Activated naive CD4-positive, alpha-beta T cell treated with Interleukin-2 at 50 U/mL for 16 hours (primary cell): Measurements from ENCODE around the gene EIF2S3.
"Not testable (repeated sequence)": the region's sequence is repeated elsewhere in the genome, so short reads cannot be mapped to it uniquely, and the experiment has no call there.

Experiments
- DNase-seq: peaks from one replicate; pipeline ENCODE4 v3.0.0-alpha.2; 2020

Gene EIF2S3

GRCh38 chrX:24054182-24055042, at the start of gene EIF2S3:
EIF2S3 (plus strand) TSS chrX:24054956; CDS start chrX:24054969, 13 bp downstream.
- DNase-seq: peak; percentile 83

GRCh38 chrX:24005028-24005427, 49.7 kb upstream of the EIF2S3 start:
- no peak for DNase-seq

- no peak for DNase-seq
Observed at GRCh38 chrX:24005867-24006266, 48.9 kb upstream of the EIF2S3 start.

DNA sequence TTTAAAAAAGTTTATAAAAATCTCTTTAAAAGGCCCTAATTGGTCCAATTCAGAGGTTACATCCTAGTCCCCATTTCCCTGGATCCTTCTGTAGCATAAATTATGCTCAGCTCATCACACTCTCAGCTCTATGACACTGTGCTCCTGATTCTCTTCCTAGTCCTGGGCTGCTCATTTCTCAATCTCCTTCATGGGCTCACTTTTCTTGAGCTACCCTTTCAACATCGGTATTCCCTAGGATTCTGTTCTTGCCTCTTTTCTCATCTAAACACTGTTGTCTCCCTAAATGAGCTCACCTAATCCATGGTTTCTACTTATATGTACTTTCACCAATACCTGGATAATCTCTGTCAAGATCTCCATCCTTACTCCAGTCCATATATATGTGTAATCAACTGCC, 42.5 kb upstream of the EIF2S3 start:
- no peak for DNase-seq

GRCh38 chrX:24014388-24015018, 40.3 kb upstream of the EIF2S3 start:
- DNase-seq: peak; percentile 57

DNA sequence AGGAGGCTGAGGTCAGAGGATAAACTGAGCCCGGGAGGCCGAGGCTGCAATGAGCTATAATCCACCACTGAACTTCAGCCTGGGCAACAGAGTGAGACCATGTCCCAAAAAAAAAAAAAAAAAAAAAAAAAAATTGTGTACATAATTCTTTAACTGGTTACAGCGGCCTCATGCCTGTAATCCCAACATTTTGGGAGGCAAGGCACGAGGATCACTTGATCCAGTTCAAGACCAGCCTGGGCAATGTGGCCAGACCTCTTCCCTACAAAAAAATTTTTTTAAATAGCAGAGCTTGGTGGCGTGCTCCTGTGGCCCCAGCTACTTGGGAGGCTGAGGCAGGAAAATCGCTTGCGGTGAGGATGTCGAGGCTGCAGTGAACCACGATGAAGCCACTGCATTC, 37.1 kb upstream of the EIF2S3 start:
- DNase-seq: no peak

DNA sequence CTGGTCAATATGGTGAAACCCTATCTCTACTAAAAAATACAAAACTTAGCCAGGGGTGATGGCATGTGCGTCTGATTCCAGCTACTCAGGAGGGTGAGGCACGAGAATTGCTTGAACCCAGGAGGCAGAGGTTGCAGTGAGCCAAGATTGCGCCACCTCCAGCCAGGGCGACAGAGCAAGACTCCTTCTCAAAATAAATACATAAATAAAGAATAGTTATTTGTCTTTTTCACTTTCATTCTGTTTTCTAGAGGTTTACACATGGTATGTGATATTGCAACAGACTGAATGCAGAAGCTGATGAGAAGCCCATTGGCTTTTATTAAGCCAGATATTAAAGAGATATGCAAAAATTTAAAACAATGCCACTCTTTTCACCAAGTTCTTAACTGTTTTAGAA, 35.9 kb upstream of the EIF2S3 start:
- no peak for DNase-seq

GRCh38 chrX:24019448-24019847, 35.3 kb upstream of the EIF2S3 start:
- DNase-seq: no peak

DNA sequence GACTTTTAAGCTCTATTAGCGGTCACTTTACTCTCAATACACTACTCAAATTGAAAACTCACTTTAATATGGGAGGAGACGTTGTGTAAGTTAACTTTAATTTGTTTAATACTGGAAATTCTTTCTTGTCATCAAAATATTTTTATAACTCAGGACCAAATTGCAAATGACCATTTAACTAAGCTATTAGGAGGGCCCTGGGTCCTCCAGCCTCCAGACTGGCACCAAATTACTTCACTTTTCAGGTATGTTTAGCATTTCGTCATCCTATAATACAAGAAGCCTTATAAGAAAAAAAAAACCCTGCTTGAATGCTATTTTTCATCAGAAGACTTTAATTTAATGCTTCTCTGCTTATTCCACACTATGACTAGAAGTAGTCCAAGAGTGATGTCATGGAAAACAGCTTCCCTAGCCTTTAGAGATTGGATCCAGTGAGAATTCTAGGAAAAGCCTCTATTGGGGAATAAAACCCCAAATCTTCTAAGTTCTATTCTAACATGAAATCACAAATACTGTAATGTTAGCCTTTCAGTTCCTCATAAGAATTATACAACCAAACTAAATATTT, 34.4 kb upstream of the EIF2S3 start:
- no peak for DNase-seq

DNA sequence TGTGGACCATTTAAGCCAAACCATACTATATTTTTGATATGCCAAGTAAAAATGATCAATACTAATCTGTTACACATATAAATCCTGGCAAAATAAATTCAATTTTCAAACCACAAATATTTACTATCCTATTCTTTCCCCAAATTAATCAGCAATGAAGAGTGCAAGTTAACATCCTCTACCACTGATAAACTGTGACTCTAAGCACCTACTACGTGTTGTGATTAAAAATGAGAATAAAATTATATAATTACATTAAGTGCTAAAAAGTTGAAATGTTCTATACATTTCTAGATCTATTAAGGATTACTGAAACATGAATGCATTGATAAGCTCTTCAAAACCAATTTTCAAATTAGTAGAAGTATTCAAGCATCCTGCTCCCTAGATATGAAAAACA, 31.2 kb upstream of the EIF2S3 start:
- no peak for DNase-seq

DNA sequence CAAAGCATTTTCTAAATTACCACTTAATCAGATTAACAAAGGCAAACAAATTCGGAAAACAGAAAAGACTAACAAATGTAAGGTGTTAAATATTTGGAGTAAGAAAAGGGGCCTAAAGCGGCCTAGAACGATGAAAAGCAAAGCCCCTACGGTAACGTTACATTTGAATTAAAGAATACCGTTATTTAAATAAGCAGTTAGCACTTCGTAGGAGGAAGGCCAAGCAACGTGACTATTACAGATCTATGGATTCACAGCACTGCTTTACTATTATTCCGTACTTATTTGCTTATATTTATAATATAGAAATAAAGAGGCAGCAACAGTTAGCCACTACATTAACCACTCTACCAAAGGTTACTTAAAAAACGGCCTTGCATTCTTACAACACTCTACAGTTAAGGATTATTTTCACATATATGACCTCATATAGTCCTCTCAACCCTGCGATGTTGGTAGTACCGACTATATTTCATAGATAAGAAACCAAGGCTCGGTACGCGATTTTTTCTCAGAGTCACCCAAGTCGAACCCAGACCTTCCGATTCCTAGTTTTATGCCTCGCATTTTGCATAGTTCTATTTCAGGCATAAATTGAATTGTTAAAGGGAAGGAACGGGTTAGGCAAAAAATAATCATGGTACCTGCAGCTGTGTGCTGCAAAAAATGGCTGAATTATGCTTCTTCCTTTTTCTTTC, 30.6 kb upstream of the EIF2S3 start:
- DNase-seq: no peak

- DNase-seq: peak; percentile 79
Observed at GRCh38 chrX:24024819-24025740, 29.7 kb upstream of the EIF2S3 start.

- no peak for DNase-seq
Observed at GRCh38 chrX:24025741-24026403, 28.9 kb upstream of the EIF2S3 start.

DNA sequence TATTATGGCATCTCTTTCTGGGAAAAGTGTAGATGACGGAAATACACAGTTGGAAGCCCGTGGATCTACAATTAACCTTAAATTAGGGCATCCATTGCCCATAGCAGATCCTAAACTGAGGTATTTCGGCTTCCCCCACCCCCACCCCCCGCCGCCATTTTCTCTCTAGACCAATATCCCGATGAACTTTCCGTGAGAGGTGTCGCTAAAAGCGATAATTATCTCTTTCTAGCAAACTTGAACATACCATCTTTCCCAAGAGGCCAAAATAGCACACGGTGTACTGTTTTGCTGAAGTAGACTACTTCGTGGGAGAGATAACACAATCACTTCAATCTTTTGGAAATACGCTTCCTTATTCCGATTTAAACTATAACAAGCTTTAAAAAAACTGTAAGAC, 28.3 kb upstream of the EIF2S3 start:
- no peak for DNase-seq

- no peak for DNase-seq
Observed at GRCh38 chrX:24027086-24027485, 27.7 kb upstream of the EIF2S3 start, which contains the start of gene KLHL15. KLHL15 (minus strand) TSS chrX:24027186; CDS start chrX:24006693, 20,493 bp downstream.

GRCh38 chrX:24027985-24028384, 26.8 kb upstream of the EIF2S3 start:
- DNase-seq: no peak

DNA sequence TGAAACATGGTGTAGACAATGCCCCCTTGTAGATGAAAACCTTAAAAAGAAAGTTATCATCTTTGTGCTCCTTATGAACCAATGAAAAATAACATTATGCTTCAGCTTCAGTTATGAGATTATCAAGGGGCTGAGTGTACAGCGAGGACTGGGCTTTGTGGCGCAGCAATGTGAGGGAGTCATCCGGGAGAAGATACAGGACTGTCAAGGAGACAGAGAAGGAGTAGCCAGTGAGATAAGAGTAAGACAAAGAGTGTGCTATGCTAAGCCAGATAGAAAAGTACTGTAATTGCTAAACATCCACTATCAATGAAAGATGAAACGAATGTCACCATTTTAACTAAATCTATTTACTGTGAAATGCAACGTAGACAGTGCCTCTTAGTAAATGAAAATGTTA, 24.2 kb upstream of the EIF2S3 start:
- no peak for DNase-seq

DNA sequence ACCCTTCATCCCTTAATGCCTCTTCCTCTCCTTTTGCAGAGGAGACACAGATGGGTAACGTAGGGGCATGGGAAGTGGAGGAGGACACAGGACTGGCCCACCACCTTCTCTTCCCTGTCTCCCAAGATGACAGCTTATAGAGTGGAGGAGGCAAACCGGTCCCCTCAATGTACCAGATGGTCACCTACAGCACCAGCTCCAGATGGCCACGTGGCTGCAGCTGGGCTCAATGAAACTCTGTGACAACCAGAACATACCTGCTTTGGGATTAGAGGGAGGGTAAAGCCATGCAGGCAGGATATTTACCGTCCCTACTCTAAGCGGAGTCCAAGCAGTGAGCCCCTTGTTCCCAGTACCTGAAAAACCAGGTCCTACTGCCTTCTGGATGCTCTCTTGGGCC, 20.3 kb upstream of the EIF2S3 start:
- DNase-seq: no peak

DNA sequence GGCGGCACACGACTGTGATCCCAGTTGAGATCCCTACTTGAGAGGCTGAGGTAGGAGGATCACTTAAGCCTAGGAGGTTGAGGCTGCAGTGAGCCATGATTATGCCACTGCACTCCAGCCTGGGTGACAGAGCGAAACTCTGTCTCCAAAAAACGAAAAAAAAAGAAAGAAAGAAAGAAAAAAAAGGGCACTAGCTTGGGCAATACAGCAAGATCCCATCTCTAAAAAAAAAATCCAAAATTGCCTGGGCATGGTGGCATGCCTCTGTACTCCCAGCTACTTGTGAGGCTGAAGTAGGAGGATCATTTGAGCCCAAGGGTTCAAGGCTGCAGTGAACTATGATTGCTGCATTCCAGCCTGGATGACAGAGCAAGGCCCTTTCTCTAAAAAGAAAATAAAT, 17.0 kb upstream of the EIF2S3 start:
- DNase-seq: no peak

DNA sequence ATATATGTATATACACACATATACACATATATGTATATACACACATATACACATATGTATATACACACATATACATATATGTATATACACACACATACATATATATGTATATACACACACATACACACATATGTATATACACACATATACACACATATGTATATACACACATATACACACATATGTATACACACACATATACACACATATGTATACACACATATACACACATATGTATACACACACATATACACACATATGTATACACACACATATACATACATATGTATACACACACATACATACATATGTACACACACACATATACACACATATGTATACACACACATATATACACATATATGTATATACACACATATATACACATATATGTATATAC, 8.7 kb upstream of the EIF2S3 start:
- not testable (repeated sequence) for DNase-seq

GRCh38 chrX:24049643-24050042, 5.1 kb upstream of the EIF2S3 start:
- DNase-seq: not testable (repeated sequence)
